H7 (cell line): Measurements from ENCODE around the gene BNC1. TPM values are rescaled to one million over a fixed set of nuclear protein-coding genes. Genes with fewer than 3 reads are reported as not detected.
"Not testable (repeated sequence)": the region's sequence is repeated elsewhere in the genome, so short reads cannot be mapped to it uniquely, and the experiment has no call there.

Source experiments
- DNase-seq: peaks from one replicate; pipeline ENCODE4 v3.0.0; 2012
- H3K27me3 ChIP-seq: 2 replicates; pipeline ENCODE4 v1.6.0; 2011; ENCODE audit warnings: mild to moderate bottlenecking, low read length; ENCODE audit not compliant: control insufficient read depth, insufficient read depth
- H3K36me3 ChIP-seq: replicated peaks from 2 replicates; pipeline ENCODE4 v1.5.1; 2011; ENCODE audit warnings: low read length; ENCODE audit not compliant: control insufficient read depth, insufficient read depth
- H3K4me3 ChIP-seq: 2 replicates; pipeline ENCODE4 v1.5.1; 2011; ENCODE audit warnings: low read depth, mild to moderate bottlenecking, control low read depth, low read length, moderate library complexity; ENCODE audit not compliant: insufficient read depth
- total RNA-seq: library from RNA; depleted of rRNA; stranded (reverse); fragments of >200 nt; shearing (Covaris generic); gene quantifications from 2 replicates; pipeline ENCODE4 v1.2.3, GENCODE V29; 2014; rRNA removed

Gene BNC1
- total RNA-seq, 1 experiment from 2014 or later = 0.03 TPM

- DNase-seq = no peak
- Histone ChIP-seq H3K27me3 (no peaks in the 10 kb centered on the region), H3K4me3 (no peak overlapping the region), H3K36me3 (no peaks in the 10 kb centered on the region)
Measured at GRCh38 chr15:83243634-83244033, 40.8 kb downstream of the BNC1 start.

GRCh38 chr15:83230242-83230641 is 54.2 kb downstream of the BNC1 start:
- DNase-seq = no peak
- H3K36me3 ChIP-seq = no peaks in the 10 kb centered on the region
- no peak overlapping the region for H3K4me3 ChIP-seq
- no peaks in the 10 kb centered on the region for H3K27me3 ChIP-seq

GRCh38 chr15:83225449-83225848 is 59.0 kb downstream of the BNC1 start:
- no peak for DNase-seq
- no peaks in the 10 kb centered on the region for H3K27me3 ChIP-seq
- no peak overlapping the region for H3K4me3 ChIP-seq
- H3K36me3 ChIP-seq = no peaks in the 10 kb centered on the region

- not testable (repeated sequence) for DNase-seq, H3K36me3 ChIP-seq, H3K27me3 ChIP-seq, H3K4me3 ChIP-seq
Measured at GRCh38 chr15:83221781-83222180, 62.7 kb downstream of the BNC1 start.

- Histone ChIP-seq H3K27me3 (no peaks in the 10 kb centered on the region), H3K4me3 (no peak overlapping the region), H3K36me3 (no peaks in the 10 kb centered on the region)
- no peak for DNase-seq
Measured at GRCh38 chr15:83219026-83219425, 65.4 kb downstream of the BNC1 start.

GRCh38 chr15:83215306-83215705 is 69.2 kb downstream of the BNC1 start:
- no peaks in the 10 kb centered on the region for H3K36me3 ChIP-seq
- no peak for DNase-seq
- H3K27me3 ChIP-seq = no peaks in the 10 kb centered on the region
- no peak overlapping the region for H3K4me3 ChIP-seq

GRCh38 chr15:83210619-83211018 is 73.8 kb downstream of the BNC1 start:
- DNase-seq = no peak
- H3K27me3 ChIP-seq = no peaks in the 10 kb centered on the region
- H3K36me3 ChIP-seq = no peaks in the 10 kb centered on the region
- H3K4me3 ChIP-seq = no peak overlapping the region

- Histone ChIP-seq H3K4me3 (no peak overlapping the region), H3K36me3 (no peaks in the 10 kb centered on the region), H3K27me3 (no peaks in the 10 kb centered on the region)
- peak; percentile 48 for DNase-seq
Measured at GRCh38 chr15:83209333-83209732, 75.1 kb downstream of the BNC1 start.

GRCh38 chr15:83208367-83208661 is 76.2 kb downstream of the BNC1 start:
- DNase-seq = no peak
- Histone ChIP-seq H3K4me3 (peak overlapping the region; percentile 91), H3K36me3 (no peaks in the 10 kb centered on the region), H3K27me3 (no peaks in the 10 kb centered on the region)

GRCh38 chr15:83207660-83208366 is 76.7 kb downstream of the BNC1 start, which contains the start of gene HDGFL3:
TSS of gene HDGFL3 (minus strand) at chr15:83207823. CDS start at chr15:83207414, 409 bp downstream.
- Histone ChIP-seq H3K27me3 (no peaks in the 10 kb centered on the region), H3K36me3 (no peaks in the 10 kb centered on the region), H3K4me3 (peak within 1 kb of the TSS; percentile 91)
- peak; percentile 88 for DNase-seq

GRCh38 chr15:83207009-83207659 is 77.3 kb downstream of the BNC1 start:
- no peaks in the 10 kb centered on the region for H3K36me3 ChIP-seq
- H3K27me3 ChIP-seq = no peaks in the 10 kb centered on the region
- H3K4me3 ChIP-seq = peak overlapping the region; percentile 91
- peak; percentile 86 for DNase-seq

- no peak for DNase-seq
- no peaks in the 10 kb centered on the region for H3K27me3 ChIP-seq
- peak overlapping the region; percentile 91 for H3K4me3 ChIP-seq
- H3K36me3 ChIP-seq = no peaks in the 10 kb centered on the region
Measured at GRCh38 chr15:83206526-83207008, 77.9 kb downstream of the BNC1 start.

Other genes starting within 250 kb of the BNC1 start
- gene BTBD1, start 217.4 kb downstream of the BNC1 start, total RNA-seq = 71.8 and 86.6 TPM in 2 replicates
- 0.62 and 0.63 TPM in 2 replicates for gene TM6SF1, start 177.0 kb downstream of the BNC1 start, total RNA-seq
- gene HDGFL3, start 76.8 kb downstream of the BNC1 start, total RNA-seq = 39.0 and 68.0 TPM in 2 replicates
- gene SH3GL3, start 162.7 kb upstream of the BNC1 start, total RNA-seq = 6.8 and 7.0 TPM in 2 replicates